ENCODE measurements around the gene EXOC6.

GRCh38 chr10:92931597-92931996, 83.3 kb downstream of the EXOC6 start:
- TF ChIP-seq CTCF (IDR thresholded peaks at IDR 0.05) (no peak), POLR2A (IDR thresholded peaks at IDR 0.05) (no peak)
